Vagina (tissue), 2 donors: ENCODE measurements around the gene SLC12A7. TPM values are rescaled to one million over a fixed set of nuclear protein-coding genes. Genes with fewer than 3 reads are reported as not detected.

Source experiments
- DNase-seq, 2 donors: peaks; one replicate each; pipeline ENCODE4 v3.0.0-alpha.2; 2017; ENCODE audit errors: extremely low spot score in 2 of 2
- H3K27ac ChIP-seq: fragments of 200-600 bp; sonication (generic); one replicate; pipeline ENCODE4 v1.5.1; 2019
- H3K27me3 ChIP-seq: fragments of 200-600 bp; sonication (generic); one replicate; pipeline ENCODE4 v1.5.1; 2019
- H3K36me3 ChIP-seq, 2 donors: fragments of 200-600 bp; sonication (generic); one replicate each; pipeline ENCODE4 v1.5.1; 2017 to 2019
- H3K4me1 ChIP-seq: fragments of 200-600 bp; sonication (generic); one replicate; pipeline ENCODE4 v1.5.1; 2019
- H3K4me3 ChIP-seq, 2 donors: fragments of 200-600 bp; sonication (generic); 1 replicate in 1 of 2; 2 replicates in 1 of 2; pipeline ENCODE4 v1.5.1; 2016 to 2019
- H3K9me3 ChIP-seq: fragments of 200-600 bp; sonication (generic); one replicate; pipeline ENCODE4 v1.5.1; 2019
- CTCF ChIP-seq, 3 experiments: fragments of 450-650 bp in 2 of 3; fragments of 200-600 bp in 1 of 3; sonication (generic) in 1 of 3; IDR thresholded peaks; one replicate each; pipeline ENCODE4 v1.5.1; 2017 to 2019; ENCODE audit warnings: antibody characterized with exemption in 3 of 3, mild to moderate bottlenecking in 2 of 3, moderate library complexity in 2 of 3
- POLR2A ChIP-seq, 2 donors: fragments of 450-650 bp; IDR thresholded peaks; one replicate each; pipeline ENCODE4 v1.6.1; 2017; ENCODE audit warnings: antibody characterized with exemption in 2 of 2, mild to moderate bottlenecking in 2 of 2, moderate library complexity in 2 of 2
- POLR2AphosphoS5 ChIP-seq, 2 donors: sonication (generic); formaldehyde crosslinking; IDR thresholded peaks; one replicate each; pipeline ENCODE4 v1.9.0; 2017; ENCODE audit warnings: antibody characterized with exemption in 2 of 2, mild to moderate bottlenecking in 2 of 2, low read depth in 1 of 2; ENCODE audit not compliant: insufficient read depth in 1 of 2
- intact Hi-C: fragments of 100-400 bp; cut with DNase I; formaldehyde crosslinking; loops from one replicate; pipeline ENCODE4 v1.15.1; 2023
- total RNA-seq: library from RNA; depleted of rRNA; stranded (reverse); fragments of >200 nt; gene quantifications from one replicate; pipeline ENCODE4 v1.2.3, GENCODE V29; 2016

The SLC12A7 gene
- total RNA-seq, 1 donor from 2014 or later = 21.6 TPM

GRCh38 chr5:1121044-1121443 is 9.2 kb upstream of the SLC12A7 start:
- H3K4me3 ChIP-seq = no peak overlapping the region
- H3K4me1 ChIP-seq = peaks cover 34% of the 10 kb centered on the region
- DNase-seq = no peak
- H3K36me3 ChIP-seq = no peaks in the 10 kb centered on the region
- H3K9me3 ChIP-seq = no peaks in the 10 kb centered on the region
- no peaks in the 10 kb centered on the region for H3K27me3 ChIP-seq
- intact Hi-C loops = no loop called here
- TF ChIP-seq CTCF (IDR thresholded peaks at IDR 0.05) (no peak), POLR2A (IDR thresholded peaks at IDR 0.05) (no peak), POLR2AphosphoS5 (IDR thresholded peaks at IDR 0.05; ENCODE audit: insufficient read depth in 1 of 2, low read depth in 1 of 2) (no peak)
- no peak overlapping the region for H3K27ac ChIP-seq

- H3K27me3 ChIP-seq = no peaks in the 10 kb centered on the region
- intact Hi-C loops = no loop called here
- no peak overlapping the region for H3K27ac ChIP-seq
- H3K9me3 ChIP-seq = no peaks in the 10 kb centered on the region
- TF ChIP-seq POLR2A (IDR thresholded peaks at IDR 0.05) = no peak
- no peak for DNase-seq
- peaks cover 34% of the 10 kb centered on the region for H3K4me1 ChIP-seq
- no peaks in the 10 kb centered on the region for H3K36me3 ChIP-seq
- H3K4me3 ChIP-seq = no peak overlapping the region
These were observed 8.6 kb upstream of the SLC12A7 start for GRCh38 chr5:1120236-1120999.

- peaks cover 25% of the 10 kb centered on the region for H3K4me1 ChIP-seq
- no peak for DNase-seq
- TF ChIP-seq CTCF (IDR thresholded peaks at IDR 0.05) = no peak
- TF ChIP-seq POLR2AphosphoS5 (IDR thresholded peaks at IDR 0.05; ENCODE audit: insufficient read depth in 1 of 2, low read depth in 1 of 2) = no peak
- no peak for TF ChIP-seq POLR2A (IDR thresholded peaks at IDR 0.05)
- H3K36me3 ChIP-seq = no peaks in the 10 kb centered on the region
- no peaks in the 10 kb centered on the region for H3K27me3 ChIP-seq
- no peak overlapping the region for H3K4me3 ChIP-seq
- no peaks in the 10 kb centered on the region for H3K9me3 ChIP-seq
- peak overlapping the region; percentile 57 for H3K27ac ChIP-seq
- intact Hi-C loops = no loop called here
These were observed 7.5 kb upstream of the SLC12A7 start for GRCh38 chr5:1119312-1119831.

- intact Hi-C loops = no loop called here
- H3K36me3 ChIP-seq = no peaks in the 10 kb centered on the region
- H3K4me3 ChIP-seq = no peak overlapping the region
- no peak for DNase-seq
- H3K27me3 ChIP-seq = no peaks in the 10 kb centered on the region
- H3K4me1 ChIP-seq = peaks cover 23% of the 10 kb centered on the region
- TF ChIP-seq POLR2AphosphoS5 (IDR thresholded peaks at IDR 0.05; ENCODE audit: insufficient read depth in 1 of 2, low read depth in 1 of 2) = peak in 1 of 2 donors; percentile 5
- TF ChIP-seq CTCF (IDR thresholded peaks at IDR 0.05) = no peak
- H3K27ac ChIP-seq = peak overlapping the region; percentile 57
- H3K9me3 ChIP-seq = no peaks in the 10 kb centered on the region
These were observed 6.9 kb upstream of the SLC12A7 start for GRCh38 chr5:1118738-1119137.

- peaks cover 23% of the 10 kb centered on the region for H3K4me1 ChIP-seq
- H3K27me3 ChIP-seq = no peaks in the 10 kb centered on the region
- peak overlapping the region; percentile 57 for H3K27ac ChIP-seq
- no peaks in the 10 kb centered on the region for H3K9me3 ChIP-seq
- no peak overlapping the region for H3K4me3 ChIP-seq
- intact Hi-C loops = no loop called here
- peak in 1 of 2 donors; percentile 27 for TF ChIP-seq POLR2AphosphoS5 (IDR thresholded peaks at IDR 0.05; ENCODE audit: insufficient read depth in 1 of 2, low read depth in 1 of 2)
- TF ChIP-seq POLR2A (IDR thresholded peaks at IDR 0.05) = no peak
- no peak for DNase-seq
- no peaks in the 10 kb centered on the region for H3K36me3 ChIP-seq
These were observed 6.4 kb upstream of the SLC12A7 start for GRCh38 chr5:1118231-1118698.

GRCh38 chr5:1116977-1117376 is 5.1 kb upstream of the SLC12A7 start:
- no peak for TF ChIP-seq CTCF (IDR thresholded peaks at IDR 0.05)
- TF ChIP-seq POLR2AphosphoS5 (IDR thresholded peaks at IDR 0.05; ENCODE audit: insufficient read depth in 1 of 2, low read depth in 1 of 2) = no peak
- TF ChIP-seq POLR2A (IDR thresholded peaks at IDR 0.05) = no peak
- Histone ChIP-seq H3K27ac (peak overlapping the region; percentile 57), H3K36me3 (no peaks in the 10 kb centered on the region), H3K4me1 (peaks cover 23% of the 10 kb centered on the region), H3K27me3 (no peaks in the 10 kb centered on the region), H3K9me3 (no peaks in the 10 kb centered on the region), H3K4me3 (no peak overlapping the region)
- DNase-seq = no peak
- intact Hi-C loops = no loop called here
